K562 (cell line): ENCODE results near the gene PAM. TPM values are rescaled to one million over a fixed set of nuclear protein-coding genes. Genes with fewer than 3 reads are reported as not detected.

Experiments
- ATAC-seq: fragments of 200-7000 bp; cut with Tn5 transposase; 3 replicates; pipeline ENCODE4 v1.9.1; 2020; ENCODE audit warnings: moderate library complexity
- BruUV-seq: library from RNA; stranded (reverse); fragments of 400-500 nt; replicated peaks from 2 replicates; lab custom pipeline; 2021; lab: Mats Ljungman, UMichigan
- CTCF ChIA-PET: fragments of 300-600 bp; formaldehyde crosslinking; extraction: SDS; loops from one replicate; lab custom pipeline; 2021; ENCODE audit warnings: low intra/inter-chr PET ratio; lab: Yijun Ruan, JAX
- POLR2A ChIA-PET: fragments of 300-600, 350-650 bp; sonication (Branson Sonifier 250); formaldehyde crosslinking; extraction: SDS; loops from one replicate; lab custom pipeline; 2021; ENCODE audit warnings: antibody characterized with exemption, inconsistent platforms; lab: Yijun Ruan, JAX
- DNase-seq, 4 experiments: peaks; one replicate each; pipeline versions ENCODE4 v3.0.0 to v3.0.0-alpha.2; 2011 to 2018; ENCODE audit warnings: low spot score in 3 of 4, mixed read lengths in 3 of 4; ENCODE audit errors: extremely low read depth in 1 of 4
- FAIRE-seq: peaks from 2 replicates; lab custom pipeline; 2011; peaks lifted over from hg19 to GRCh38; lab: Jason Lieb, UNC
- H2AFZ ChIP-seq: 2 replicates; pipeline ENCODE4 v1.6.0; 2011; ENCODE audit warnings: low read depth, low read length, control low read depth, inconsistent platforms
- H3K27ac ChIP-seq: fragments of 200-600 bp; 3 replicates; pipeline ENCODE4 v1.8.0; 2011; ENCODE audit warnings: low read depth, mild to moderate bottlenecking, control low read depth, inconsistent platforms, low read length, moderate library complexity, mixed read lengths; ENCODE audit errors: extremely low read depth
- H3K27me3 ChIP-seq, 2 experiments: fragments of 300-600 bp in 1 of 2; 2 replicates in 1 of 2; 3 replicates in 1 of 2; pipeline versions ENCODE4 v1.6.0 to v1.8.0; 2011; ENCODE audit warnings: inconsistent platforms in 2 of 2, low read length in 2 of 2, mild to moderate bottlenecking in 1 of 2, mixed read lengths in 1 of 2, moderate library complexity in 1 of 2; ENCODE audit not compliant: control insufficient read depth in 2 of 2, insufficient read depth in 2 of 2
- H3K36me3 ChIP-seq: fragments of 300-600 bp; 3 replicates; pipeline ENCODE4 v1.8.0; 2011; ENCODE audit warnings: mild to moderate bottlenecking, low read length, inconsistent platforms; ENCODE audit not compliant: control insufficient read depth, insufficient read depth
- H3K4me1 ChIP-seq, 2 experiments: fragments of 200-600 bp in 1 of 2; replicated peaks in 1 of 2; 2 replicates in 1 of 2; 3 replicates in 1 of 2; pipeline versions ENCODE4 v1.5.1 to v1.8.0; 2011; ENCODE audit warnings: inconsistent platforms in 2 of 2, low read length in 2 of 2, mild to moderate bottlenecking in 1 of 2, mixed read lengths in 1 of 2, moderate library complexity in 1 of 2; ENCODE audit not compliant: control insufficient read depth in 2 of 2, insufficient read depth in 2 of 2
- H3K4me2 ChIP-seq: 2 replicates; pipeline ENCODE4 v1.6.1; 2011; ENCODE audit warnings: low read length, control low read depth, inconsistent platforms, mixed read lengths; ENCODE audit not compliant: insufficient read depth
- H3K4me3 ChIP-seq: fragments of 200-600 bp; sonication (generic), shearing (Covaris generic); 2 replicates; pipeline ENCODE4 v1.5.1; 2016; ENCODE audit warnings: control low read depth, inconsistent platforms
- H3K79me2 ChIP-seq: fragments of 200-600 bp; 3 replicates; pipeline ENCODE4 v1.8.0; 2011; ENCODE audit warnings: low read length, inconsistent platforms; ENCODE audit not compliant: control insufficient read depth, insufficient read depth
- H3K9ac ChIP-seq, 2 experiments: 2 replicates each; pipeline versions ENCODE4 v1.6.0 to v1.6.1; 2011; ENCODE audit warnings: low read depth in 2 of 2, low read length in 2 of 2, control low read depth in 1 of 2, inconsistent platforms in 1 of 2, mild to moderate bottlenecking in 1 of 2, mixed read lengths in 1 of 2; ENCODE audit not compliant: insufficient read depth in 1 of 2
- H3K9me1 ChIP-seq: one replicate; pipeline ENCODE4 v1.6.0; 2011; ENCODE audit warnings: inconsistent platforms, mild to moderate bottlenecking, low read length, moderate library complexity; ENCODE audit not compliant: control insufficient read depth, insufficient read depth
- H3K9me3 ChIP-seq: replicated peaks from 2 replicates; pipeline ENCODE4 v1.5.1; 2011; ENCODE audit warnings: low read depth, low read length, inconsistent platforms; ENCODE audit not compliant: control insufficient read depth, insufficient read depth
- H4K20me1 ChIP-seq: replicated peaks from 2 replicates; pipeline ENCODE4 v1.6.1; 2011; ENCODE audit warnings: low read length, inconsistent platforms, mixed read lengths; ENCODE audit not compliant: control insufficient read depth, insufficient read depth
- ADNP ChIP-seq: fragments of 200-800 bp; sonication (Bioruptor generic); IDR thresholded peaks from 2 replicates; pipeline ENCODE4 v1.6.1; 2016; ENCODE audit warnings: missing genetic modification characterization, missing compliant biosample characterization
- ARID2 ChIP-seq: fragments of 450-650 bp; IDR thresholded peaks from 2 replicates; pipeline ENCODE4 v1.6.1; 2017; ENCODE audit warnings: antibody characterized with exemption, mild to moderate bottlenecking
- CREM ChIP-seq: IDR thresholded peaks from 2 replicates; pipeline ENCODE4 v1.6.1; 2014; ENCODE audit warnings: antibody characterized with exemption, low read depth
- FOXK2 ChIP-seq, 2 experiments: fragments of 450-650 bp; IDR thresholded peaks in 1 of 2; conservative IDR thresholded peaks in 1 of 2; 2 replicates each; pipeline ENCODE4 v1.6.1; 2016; ENCODE audit warnings: low read depth in 2 of 2, mild to moderate bottlenecking in 1 of 2
- NCOA6 ChIP-seq: fragments of 450-650 bp; IDR thresholded peaks from 2 replicates; pipeline ENCODE4 v1.6.1; 2017; ENCODE audit warnings: mild to moderate bottlenecking
- PHF20 ChIP-seq: fragments of 450-650 bp; IDR thresholded peaks from 2 replicates; pipeline ENCODE4 v1.6.1; 2018; ENCODE audit not compliant: partially characterized antibody
- PHF8 ChIP-seq: fragments of 200-600 bp; sonication (generic); IDR thresholded peaks from 2 replicates; pipeline ENCODE4 v1.6.1; 2012; ENCODE audit warnings: mixed run types, mild to moderate bottlenecking, inconsistent platforms, low read length, moderate library complexity, borderline replicate concordance
- RBM34 ChIP-seq: fragments of 200-400 bp; formaldehyde crosslinking; IDR thresholded peaks from 2 replicates; pipeline ENCODE4 v1.6.1; 2018; ENCODE audit warnings: low read length, borderline replicate concordance; ENCODE audit not compliant: insufficient read depth
- ZC3H11A ChIP-seq: IDR thresholded peaks from 2 replicates; pipeline ENCODE4 v1.6.1; 2012; ENCODE audit warnings: low read depth, low read length, improper control_type of control experiment
- ZNF253 ChIP-seq: fragments of 250-450 bp; sonication (Bioruptor Pico); conservative IDR thresholded peaks from 2 replicates; pipeline ENCODE4 v1.6.1; 2021; ENCODE audit warnings: mild to moderate bottlenecking
- WGBS: fragments of 100-300 bp; shearing (Covaris generic); methylation state at CpG from one replicate; pipeline ENCODE4 v1.1.6; 2016; ENCODE audit warnings: low coverage, mixed read lengths; ENCODE audit not compliant: insufficient coverage; ENCODE audit errors: missing lambda C conversion rate; 5-methylcytosine and 5-hydroxymethylcytosine counted together
- in situ Hi-C: fragments of 300-500 bp; cut with MboI; formaldehyde crosslinking; loops from 4 replicates; pipeline ENCODE4 v1.15.0; 2018; ENCODE audit warnings: inconsistent platforms, mixed read lengths
- intact Hi-C: fragments of 100-400 bp; cut with micrococcal nuclease; formaldehyde crosslinking; loops from 2 replicates; pipeline ENCODE4 v1.14.2; 2022
- polyA plus RNA-seq, 8 experiments: library from polyadenylated mRNA; depleted of rRNA in 4 of 8; stranded (reverse) in 5 of 8; unstranded in 3 of 8; fragments of >200 nt; fragmentation: Nextera tagmentation in 2 of 8; fragmentation: Illumina TruSeq in 1 of 8; extraction: Ambion mirVana in 2 of 8; extraction: Trizol in 1 of 8; gene quantifications; 2 replicates each; pipeline versions ENCODE4 v1.2.1 to v1.2.3, GENCODE V29; 2011 to 2014; ENCODE audit warnings: inconsistent platforms in 1 of 8, missing spikeins in 1 of 8
- total RNA-seq, 7 experiments: library from RNA; depleted of rRNA in 6 of 7; stranded (reverse); fragments of >200 nt in 6 of 7; fragmentation: Illumina TruSeq in 2 of 7; extraction: Trizol in 2 of 7; gene quantifications; 2 replicates each; pipeline versions ENCODE4 v1.2.1 to v1.2.3, GENCODE V29; 2011 to 2021; ENCODE audit warnings: low replicate concordance in 1 of 7
- TF ChIP-seq, protein P1 (sequence below): fragments of 200-400 bp; formaldehyde crosslinking; IDR thresholded peaks from 2 replicates; pipeline ENCODE4 v1.6.1; 2017; ENCODE audit warnings: mild to moderate bottlenecking, low read depth, low read length, moderate library complexity
- TF ChIP-seq, protein P2 (sequence below): sonication (generic); formaldehyde crosslinking; IDR thresholded peaks from 2 replicates; pipeline ENCODE4 v1.8.1; 2023; ENCODE audit warnings: missing genetic modification reagents, mild to moderate bottlenecking, borderline replicate concordance
- TF ChIP-seq, protein P3 (sequence below), 2 experiments: fragments of 450-650 bp; IDR thresholded peaks; 2 replicates each; pipeline ENCODE4 v1.6.1; 2016

Gene PAM
- total and polyA plus RNA-seq, 9 of the 15 experiments (the other 6 are each of a cell fraction or from before 2014, with no cell fraction given): 0.39 to 3.1 (median 0.77) TPM

DNA sequence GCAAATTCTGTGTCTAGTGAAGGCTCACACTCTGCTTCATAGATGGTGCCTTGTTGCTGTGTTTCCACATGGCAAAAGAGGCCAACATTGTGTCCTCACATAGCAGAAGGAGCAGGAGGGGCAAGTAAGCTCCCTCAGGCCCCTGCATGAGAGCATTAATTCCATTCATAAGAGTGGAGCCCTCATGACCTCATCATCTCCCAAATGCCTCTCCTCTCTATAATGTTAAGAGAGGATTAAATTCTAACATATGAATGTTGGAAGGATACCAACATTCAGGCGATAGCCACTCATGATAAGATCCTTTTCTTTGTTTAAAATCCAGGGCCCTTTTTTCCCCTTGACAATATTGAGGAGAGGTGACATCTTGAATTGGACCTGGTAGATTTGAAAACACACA, 35.2 kb upstream of the PAM start (continued):
- no peak for TF ChIP-seq NCOA6

DNA sequence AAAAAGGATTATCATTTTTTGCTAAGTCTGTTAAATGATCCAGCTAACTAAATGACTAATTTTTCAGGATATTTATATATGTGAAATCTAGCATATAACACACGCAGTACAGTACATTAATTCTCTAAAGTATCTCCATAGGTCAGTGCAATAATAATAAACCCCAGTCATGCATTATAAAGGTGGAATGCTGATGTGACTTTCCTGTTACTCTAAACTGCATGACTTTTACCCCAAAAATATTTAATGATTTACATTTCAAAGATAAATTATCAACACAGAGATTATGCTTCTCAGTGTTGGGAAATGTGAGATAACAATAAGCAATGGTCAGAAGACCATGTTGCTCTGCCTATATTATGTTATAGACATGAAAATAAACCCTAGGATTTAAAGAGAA, 34.1 kb upstream of the PAM start:
- no peak for DNase-seq
- in situ Hi-C loops: no loop called here
- Histone ChIP-seq H3K4me3 (no peak overlapping the region), H3K9me3 (no peaks in the 10 kb centered on the region), H3K79me2 (no peaks in the 10 kb centered on the region), H3K4me2 (no peak overlapping the region), H3K27ac (no peak overlapping the region), H2AFZ (no peak overlapping the region), H4K20me1 (no peaks in the 10 kb centered on the region), H3K36me3 (no peaks in the 10 kb centered on the region), H3K9me1 (no peaks in the 10 kb centered on the region), H3K9ac (no peak overlapping the region), H3K27me3 (no peaks in the 10 kb centered on the region), H3K4me1 (no peaks in the 10 kb centered on the region)
- no peak for ATAC-seq
- POLR2A ChIA-PET: no interaction called here
- intact Hi-C loops: no loop called here
- CTCF ChIA-PET: no interaction called here
- no TSS peak for BruUV-seq
- 0% methylated on average over 1 of the region's 1 CpG for WGBS
- no peak for FAIRE-seq
- no peak for TF ChIP-seq CREM
- TF ChIP-seq ARID2: no peak
- TF ChIP-seq, protein P1, sequence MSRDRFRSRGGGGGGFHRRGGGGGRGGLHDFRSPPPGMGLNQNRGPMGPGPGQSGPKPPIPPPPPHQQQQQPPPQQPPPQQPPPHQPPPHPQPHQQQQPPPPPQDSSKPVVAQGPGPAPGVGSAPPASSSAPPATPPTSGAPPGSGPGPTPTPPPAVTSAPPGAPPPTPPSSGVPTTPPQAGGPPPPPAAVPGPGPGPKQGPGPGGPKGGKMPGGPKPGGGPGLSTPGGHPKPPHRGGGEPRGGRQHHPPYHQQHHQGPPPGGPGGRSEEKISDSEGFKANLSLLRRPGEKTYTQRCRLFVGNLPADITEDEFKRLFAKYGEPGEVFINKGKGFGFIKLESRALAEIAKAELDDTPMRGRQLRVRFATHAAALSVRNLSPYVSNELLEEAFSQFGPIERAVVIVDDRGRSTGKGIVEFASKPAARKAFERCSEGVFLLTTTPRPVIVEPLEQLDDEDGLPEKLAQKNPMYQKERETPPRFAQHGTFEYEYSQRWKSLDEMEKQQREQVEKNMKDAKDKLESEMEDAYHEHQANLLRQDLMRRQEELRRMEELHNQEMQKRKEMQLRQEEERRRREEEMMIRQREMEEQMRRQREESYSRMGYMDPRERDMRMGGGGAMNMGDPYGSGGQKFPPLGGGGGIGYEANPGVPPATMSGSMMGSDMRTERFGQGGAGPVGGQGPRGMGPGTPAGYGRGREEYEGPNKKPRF: no peak
- TF ChIP-seq, protein P2, sequence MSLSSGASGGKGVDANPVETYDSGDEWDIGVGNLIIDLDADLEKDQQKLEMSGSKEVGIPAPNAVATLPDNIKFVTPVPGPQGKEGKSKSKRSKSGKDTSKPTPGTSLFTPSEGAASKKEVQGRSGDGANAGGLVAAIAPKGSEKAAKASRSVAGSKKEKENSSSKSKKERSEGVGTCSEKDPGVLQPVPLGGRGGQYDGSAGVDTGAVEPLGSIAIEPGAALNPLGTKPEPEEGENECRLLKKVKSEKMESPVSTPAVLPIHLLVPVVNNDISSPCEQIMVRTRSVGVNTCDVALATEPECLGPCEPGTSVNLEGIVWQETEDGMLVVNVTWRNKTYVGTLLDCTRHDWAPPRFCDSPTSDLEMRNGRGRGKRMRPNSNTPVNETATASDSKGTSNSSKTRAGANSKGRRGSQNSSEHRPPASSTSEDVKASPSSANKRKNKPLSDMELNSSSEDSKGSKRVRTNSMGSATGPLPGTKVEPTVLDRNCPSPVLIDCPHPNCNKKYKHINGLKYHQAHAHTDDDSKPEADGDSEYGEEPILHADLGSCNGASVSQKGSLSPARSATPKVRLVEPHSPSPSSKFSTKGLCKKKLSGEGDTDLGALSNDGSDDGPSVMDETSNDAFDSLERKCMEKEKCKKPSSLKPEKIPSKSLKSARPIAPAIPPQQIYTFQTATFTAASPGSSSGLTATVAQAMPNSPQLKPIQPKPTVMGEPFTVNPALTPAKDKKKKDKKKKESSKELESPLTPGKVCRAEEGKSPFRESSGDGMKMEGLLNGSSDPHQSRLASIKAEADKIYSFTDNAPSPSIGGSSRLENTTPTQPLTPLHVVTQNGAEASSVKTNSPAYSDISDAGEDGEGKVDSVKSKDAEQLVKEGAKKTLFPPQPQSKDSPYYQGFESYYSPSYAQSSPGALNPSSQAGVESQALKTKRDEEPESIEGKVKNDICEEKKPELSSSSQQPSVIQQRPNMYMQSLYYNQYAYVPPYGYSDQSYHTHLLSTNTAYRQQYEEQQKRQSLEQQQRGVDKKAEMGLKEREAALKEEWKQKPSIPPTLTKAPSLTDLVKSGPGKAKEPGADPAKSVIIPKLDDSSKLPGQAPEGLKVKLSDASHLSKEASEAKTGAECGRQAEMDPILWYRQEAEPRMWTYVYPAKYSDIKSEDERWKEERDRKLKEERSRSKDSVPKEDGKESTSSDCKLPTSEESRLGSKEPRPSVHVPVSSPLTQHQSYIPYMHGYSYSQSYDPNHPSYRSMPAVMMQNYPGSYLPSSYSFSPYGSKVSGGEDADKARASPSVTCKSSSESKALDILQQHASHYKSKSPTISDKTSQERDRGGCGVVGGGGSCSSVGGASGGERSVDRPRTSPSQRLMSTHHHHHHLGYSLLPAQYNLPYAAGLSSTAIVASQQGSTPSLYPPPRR (CRISPR knock-in tag): no peak
- TF ChIP-seq, protein P3, sequence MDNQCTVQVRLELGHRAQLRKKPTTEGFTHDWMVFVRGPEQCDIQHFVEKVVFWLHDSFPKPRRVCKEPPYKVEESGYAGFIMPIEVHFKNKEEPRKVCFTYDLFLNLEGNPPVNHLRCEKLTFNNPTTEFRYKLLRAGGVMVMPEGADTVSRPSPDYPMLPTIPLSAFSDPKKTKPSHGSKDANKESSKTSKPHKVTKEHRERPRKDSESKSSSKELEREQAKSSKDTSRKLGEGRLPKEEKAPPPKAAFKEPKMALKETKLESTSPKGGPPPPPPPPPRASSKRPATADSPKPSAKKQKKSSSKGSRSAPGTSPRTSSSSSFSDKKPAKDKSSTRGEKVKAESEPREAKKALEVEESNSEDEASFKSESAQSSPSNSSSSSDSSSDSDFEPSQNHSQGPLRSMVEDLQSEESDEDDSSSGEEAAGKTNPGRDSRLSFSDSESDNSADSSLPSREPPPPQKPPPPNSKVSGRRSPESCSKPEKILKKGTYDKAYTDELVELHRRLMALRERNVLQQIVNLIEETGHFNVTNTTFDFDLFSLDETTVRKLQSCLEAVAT (IDR thresholded peaks at IDR 0.05): no peak
- TF ChIP-seq ADNP: no peak
- no peak for TF ChIP-seq PHF20
- no peak for TF ChIP-seq RBM34
- no peak for TF ChIP-seq PHF8
- TF ChIP-seq ZC3H11A: no peak
- no peak for TF ChIP-seq FOXK2 (conservative IDR thresholded peaks at IDR 0.05 in 1 of 2, IDR thresholded peaks at IDR 0.05 in 1 of 2; ENCODE audit: low read depth in 2 of 2)
- no peak for TF ChIP-seq ZNF253 (CRISPR knock-in tag)
